COR-L47 (cell line): ENCODE results near the gene TRIM46.
"Not testable (repeated sequence)": the region's sequence is repeated elsewhere in the genome, so short reads cannot be mapped to it uniquely, and the experiment has no call there.

Experiments
- DNase-seq: peaks from one replicate; lab custom pipeline; 2025; lab: John Stamatoyannopoulos, UW

TRIM46 gene

GRCh38 chr1:155232001-155232978 is 58.6 kb downstream of the TRIM46 start:
- not testable (repeated sequence) for DNase-seq

DNA sequence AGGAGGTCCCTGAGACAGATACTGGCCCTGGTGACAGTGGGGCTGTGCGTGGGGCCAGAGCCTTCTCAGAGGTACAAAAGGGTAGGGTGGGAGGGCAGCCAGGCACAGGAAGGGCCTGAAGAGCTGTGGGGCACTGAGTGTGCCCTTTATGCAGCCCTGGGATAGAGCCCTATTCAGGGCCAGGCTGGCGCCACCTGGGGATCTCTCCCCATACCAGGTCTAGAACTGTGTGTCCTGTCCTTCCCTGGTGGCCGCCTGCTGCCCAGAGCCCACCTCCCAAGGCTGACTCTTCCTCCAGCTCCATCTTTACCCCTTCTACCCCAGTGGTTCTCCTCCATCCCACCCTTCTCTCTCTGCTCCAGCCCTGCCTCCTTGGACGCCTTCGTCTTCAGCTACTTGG is 59.9 kb downstream of the TRIM46 start:
- DNase-seq, result not testable (repeated sequence)
